GM19452 (cell line): ENCODE results near the gene CGB2.
"Not testable (repeated sequence)": the region's sequence is repeated elsewhere in the genome, so short reads cannot be mapped to it uniquely, and the experiment has no call there.

Source experiments
- ATAC-seq: cut with Tn5 transposase; IDR thresholded peaks from one replicate; pipeline ENCODE4 v1.9.1; 2021; ENCODE audit not compliant: unreplicated experiment

The CGB2 gene

GRCh38 chr19:49064768-49065611 lies 33.3 kb downstream of the CGB2 start, which contains the start of gene NTF4:
Gene NTF4, minus strand, starts transcription at chr19:49064818. Its CDS starts 2,821 bp downstream, at chr19:49061997.
- ATAC-seq: no peak

GRCh38 chr19:49065905-49066512 lies 34.3 kb downstream of the CGB2 start:
- ATAC-seq: no peak

GRCh38 chr19:49067554-49067953 lies 35.9 kb downstream of the CGB2 start:
- ATAC-seq: no peak

- no peak for ATAC-seq
Measured at GRCh38 chr19:49069026-49069425, 37.3 kb downstream of the CGB2 start.

GRCh38 chr19:49070416-49070815 lies 38.7 kb downstream of the CGB2 start:
- no peak for ATAC-seq

GRCh38 chr19:49071860-49072547 lies 40.3 kb downstream of the CGB2 start:
- ATAC-seq: no peak

- ATAC-seq: no peak
Measured at GRCh38 chr19:49073514-49074378, 42.1 kb downstream of the CGB2 start.

GRCh38 chr19:49074869-49075268 lies 43.2 kb downstream of the CGB2 start:
- ATAC-seq: not testable (repeated sequence)

GRCh38 chr19:49080392-49080791 lies 48.7 kb downstream of the CGB2 start:
- no peak for ATAC-seq

GRCh38 chr19:49081273-49081672 lies 49.6 kb downstream of the CGB2 start:
- ATAC-seq: no peak
